Kidney glomerular epithelial cell (primary cell): ENCODE results near the gene SPINK8.
"Not testable (repeated sequence)": the region's sequence is repeated elsewhere in the genome, so short reads cannot be mapped to it uniquely, and the experiment has no call there.

Experiments used
- DNase-seq: peaks from one replicate; lab custom pipeline; 2025; lab: John Stamatoyannopoulos, UW

SPINK8 gene

DNA sequence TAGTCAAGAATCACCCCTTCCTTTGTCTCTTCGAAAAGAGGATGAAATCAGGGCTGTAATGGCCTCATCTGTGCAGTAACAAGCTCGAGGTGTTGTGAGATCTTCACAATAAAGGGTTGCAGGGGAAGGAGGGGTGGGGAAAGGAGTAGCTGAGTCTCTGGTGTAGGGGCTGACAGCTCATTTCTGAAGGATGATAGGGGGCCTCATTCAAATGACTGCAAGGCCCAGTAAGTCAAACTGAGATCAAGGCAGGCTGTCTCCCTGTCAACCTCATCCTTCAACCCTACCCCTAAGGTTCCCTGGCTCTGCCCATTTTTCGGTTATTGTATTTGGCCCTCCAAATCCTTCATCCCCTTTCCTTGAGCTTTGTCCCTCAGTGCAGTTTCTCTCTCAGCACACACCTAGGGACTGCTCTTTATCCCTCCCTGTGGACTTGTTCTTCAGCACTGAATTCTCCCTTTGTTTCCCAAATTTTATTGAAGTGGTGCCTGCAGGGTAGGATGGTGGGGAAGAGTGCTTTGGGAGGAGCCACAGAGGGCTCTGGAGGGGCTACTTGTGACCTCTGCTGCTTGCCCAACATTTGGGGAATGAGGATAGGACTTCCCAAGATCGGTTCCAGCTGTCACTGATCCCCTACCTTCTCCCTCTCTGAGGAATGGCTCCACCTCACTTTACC is 54.4 kb downstream of the SPINK8 start:
- no peak for DNase-seq

DNA sequence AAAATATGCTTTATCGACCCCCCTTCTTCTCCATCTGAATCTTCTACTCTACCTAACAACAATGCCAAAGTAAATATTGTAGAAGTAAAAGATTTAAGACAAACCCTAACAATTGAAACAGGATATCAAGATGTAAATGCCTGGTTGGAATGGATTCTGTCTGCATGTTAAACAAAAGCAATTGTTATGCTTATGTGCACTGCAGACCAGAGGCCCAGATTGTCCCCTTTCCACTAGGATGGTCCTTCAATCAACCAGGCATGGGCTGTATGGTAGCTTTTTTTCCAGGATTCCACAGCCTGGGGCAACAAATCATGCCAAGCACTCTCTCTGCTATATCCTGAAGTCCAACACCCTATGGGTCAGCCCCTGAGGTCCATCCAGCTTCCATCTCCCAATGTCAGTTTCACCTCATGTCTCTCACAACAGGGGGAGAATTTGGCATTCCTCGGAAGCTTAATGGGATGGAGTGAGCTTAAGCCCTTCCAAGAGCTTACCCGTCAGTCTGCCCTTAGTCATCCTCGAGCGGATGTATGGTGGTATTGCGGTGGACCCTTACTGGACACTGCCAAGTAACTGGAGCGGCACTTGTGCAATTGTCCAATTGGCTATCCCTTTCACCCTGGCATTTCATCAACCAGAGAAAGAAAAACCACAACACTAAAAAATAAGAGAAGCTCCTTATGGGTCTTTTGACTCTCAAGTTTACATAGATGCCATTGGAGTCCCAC is 56.4 kb downstream of the SPINK8 start:
- no peak for DNase-seq

DNA sequence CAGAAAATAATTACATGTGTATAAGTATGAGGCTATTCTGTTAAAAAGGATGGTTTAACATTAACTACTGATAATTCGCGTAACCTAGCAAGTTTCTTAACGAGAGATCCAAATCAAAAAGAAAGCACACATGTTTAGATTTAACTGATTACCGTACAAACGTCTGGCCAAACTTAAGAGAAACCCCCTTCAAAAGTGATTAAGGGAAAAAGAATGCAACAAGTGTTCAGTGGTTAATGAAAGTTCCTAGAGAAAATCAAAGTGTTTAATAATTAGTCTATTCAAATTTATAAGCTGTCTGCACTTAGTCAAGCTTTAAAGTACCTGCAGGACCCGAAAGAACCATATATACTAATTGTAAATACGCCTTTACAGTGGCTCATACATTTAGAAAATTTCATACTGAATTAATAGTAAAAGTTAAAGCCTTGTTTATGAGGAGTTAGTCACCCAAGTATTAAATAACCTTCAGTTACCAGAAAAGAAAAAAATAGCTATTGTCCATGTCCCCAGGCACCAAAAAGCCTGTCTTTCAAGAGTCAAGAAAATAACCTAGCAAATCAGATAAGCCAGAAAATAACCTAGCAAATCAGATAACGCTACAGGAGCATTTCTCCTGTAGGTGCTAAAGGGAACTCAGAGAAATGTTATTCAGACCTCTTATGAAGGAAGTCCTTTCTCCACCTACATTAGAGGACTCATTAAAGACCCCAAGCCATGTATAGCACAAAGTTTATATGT is 58.0 kb downstream of the SPINK8 start:
- peak; percentile 28 for DNase-seq

DNA sequence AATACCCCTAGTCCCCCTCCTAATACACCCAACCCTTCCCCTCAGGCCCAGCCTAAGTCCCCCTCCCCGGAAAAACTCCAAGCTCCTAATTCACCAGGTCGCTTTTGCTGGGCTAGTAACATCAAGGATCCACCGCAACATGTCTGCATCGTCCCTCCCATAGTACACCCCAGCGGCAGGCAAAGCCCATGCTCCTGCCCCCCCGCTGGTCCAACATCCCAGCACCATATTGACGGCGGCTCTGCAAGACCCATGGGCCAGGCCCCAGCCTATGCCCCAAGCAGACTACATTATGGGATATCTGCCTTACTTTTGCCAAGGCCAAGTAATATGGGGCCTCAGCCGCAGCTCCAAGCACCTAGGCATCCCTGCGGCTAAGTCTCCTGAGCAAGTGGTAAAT is 59.0 kb downstream of the SPINK8 start:
- no peak for DNase-seq

DNA sequence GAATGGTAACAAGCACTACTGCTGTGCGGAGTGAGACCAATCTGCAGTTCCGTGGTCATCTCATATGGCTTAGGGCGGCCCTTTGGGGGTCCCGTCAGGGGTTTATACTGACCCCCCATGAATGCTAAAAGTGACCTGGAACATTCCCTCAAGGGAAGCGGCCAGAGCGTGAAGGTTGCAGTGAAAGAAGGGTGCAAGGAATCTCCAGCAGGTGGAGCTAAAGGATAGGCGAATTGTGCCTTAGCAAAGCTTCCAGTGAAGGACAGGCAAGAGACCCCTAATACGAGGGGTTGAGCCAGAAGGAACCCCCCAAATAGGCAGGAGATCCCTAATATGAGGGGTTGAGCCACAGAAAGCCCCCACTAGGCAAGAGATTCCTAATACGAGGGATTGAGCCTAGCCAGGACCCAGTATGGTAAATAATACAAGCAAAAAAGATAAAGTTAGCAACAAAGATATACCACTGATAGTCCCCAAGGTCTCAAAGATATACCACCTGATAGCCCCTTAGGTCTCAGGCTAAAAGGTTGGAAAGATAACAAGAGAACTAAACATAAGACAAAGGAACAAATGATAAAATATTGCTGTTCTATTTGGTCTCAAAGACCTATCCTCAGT is 59.8 kb downstream of the SPINK8 start:
- peak; percentile 38 for DNase-seq

DNA sequence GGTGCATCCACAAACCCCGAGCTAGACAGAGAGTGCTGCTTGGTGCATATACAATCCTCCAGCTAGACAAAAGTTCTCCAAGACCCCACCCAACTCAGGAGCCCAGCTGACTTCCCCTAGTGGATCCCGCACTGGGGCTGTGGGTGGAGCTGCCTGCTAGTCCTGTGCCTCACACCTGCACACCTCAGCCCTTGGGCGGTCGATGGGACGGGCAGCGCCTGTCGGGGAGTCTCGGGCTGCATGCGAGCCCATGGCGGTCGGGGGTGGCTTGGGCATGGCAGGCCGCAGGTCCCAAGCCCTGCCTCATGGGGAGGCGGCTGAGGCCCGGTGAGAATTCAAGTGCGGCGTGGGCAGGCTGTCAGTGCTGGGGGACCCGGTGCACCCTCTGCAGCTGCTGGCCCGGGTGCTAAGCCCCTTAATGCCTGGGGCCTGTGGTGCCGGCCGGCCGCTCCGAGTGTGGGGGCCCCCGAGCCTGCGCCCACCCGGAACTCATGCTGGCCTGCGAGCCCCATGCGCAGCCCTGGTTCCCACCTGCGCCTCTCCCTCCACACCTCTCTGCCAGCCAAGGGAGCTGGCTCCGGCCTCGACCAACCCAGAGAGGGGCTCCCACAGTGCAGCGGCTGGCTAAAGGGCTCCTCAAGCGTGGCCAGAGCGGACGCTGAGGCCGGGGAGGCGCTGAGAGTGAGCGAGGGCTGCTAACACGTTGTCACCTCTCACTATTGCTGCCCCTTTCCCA is 61.5 kb downstream of the SPINK8 start:
- no peak for DNase-seq

DNA sequence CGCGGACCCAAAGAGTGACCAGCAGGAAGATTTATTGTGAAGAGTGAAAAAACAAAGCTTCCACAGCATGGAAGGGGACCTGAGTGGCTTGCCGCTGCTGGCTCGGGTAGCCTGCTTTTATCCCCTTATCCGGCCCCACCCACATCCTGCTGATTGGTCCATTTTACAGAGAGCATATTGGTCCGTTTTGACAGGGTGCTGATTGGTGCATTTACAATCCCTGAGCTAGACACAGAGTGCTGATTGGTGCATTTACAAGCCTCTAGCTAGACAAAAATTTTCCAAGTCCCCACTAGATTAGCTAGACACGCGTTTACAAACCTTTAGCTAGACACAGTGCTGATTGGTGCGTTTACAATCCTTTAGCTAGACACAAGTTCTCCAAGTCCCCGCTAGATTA is 62.2 kb downstream of the SPINK8 start:
- DNase-seq: not testable (repeated sequence)

DNA sequence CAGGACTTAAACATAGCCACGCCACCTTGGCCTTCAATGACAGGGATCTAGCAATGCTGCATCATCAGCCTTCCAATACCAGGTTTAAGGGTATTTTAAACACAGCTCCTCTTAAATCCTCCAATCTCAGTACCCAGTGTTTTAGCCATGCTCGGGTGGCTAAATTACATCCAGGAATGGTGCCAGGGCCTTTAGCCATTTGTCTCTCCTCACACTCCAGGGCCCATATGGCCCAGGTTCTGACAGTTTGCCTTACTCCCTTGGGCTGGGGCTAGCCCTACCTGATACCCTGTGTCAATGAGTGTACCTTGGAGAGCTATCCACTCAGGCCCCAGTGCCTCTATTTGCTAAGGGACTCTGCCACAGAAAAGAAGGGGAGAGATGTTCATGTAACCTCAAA is 63.2 kb downstream of the SPINK8 start:
- no peak for DNase-seq

DNA sequence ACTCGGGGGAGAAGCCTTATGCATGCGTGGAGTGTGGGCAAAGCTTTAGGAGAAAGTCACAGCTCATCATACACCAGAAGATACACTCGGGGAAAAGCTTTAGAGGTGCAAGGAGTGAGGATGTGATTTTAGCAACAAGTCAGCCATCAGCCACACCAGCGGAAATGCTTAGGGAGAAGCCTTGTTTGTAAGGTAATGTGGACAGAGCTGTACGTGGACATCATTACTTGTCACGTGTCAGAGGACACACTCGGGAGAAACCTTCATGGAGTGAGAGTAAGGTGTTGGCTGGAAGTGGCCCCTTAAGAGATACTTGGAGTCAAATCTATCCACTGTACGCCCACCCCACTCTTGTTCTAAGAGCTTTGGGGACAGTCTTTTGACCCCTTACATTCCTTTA is 63.9 kb downstream of the SPINK8 start:
- no peak for DNase-seq

DNA sequence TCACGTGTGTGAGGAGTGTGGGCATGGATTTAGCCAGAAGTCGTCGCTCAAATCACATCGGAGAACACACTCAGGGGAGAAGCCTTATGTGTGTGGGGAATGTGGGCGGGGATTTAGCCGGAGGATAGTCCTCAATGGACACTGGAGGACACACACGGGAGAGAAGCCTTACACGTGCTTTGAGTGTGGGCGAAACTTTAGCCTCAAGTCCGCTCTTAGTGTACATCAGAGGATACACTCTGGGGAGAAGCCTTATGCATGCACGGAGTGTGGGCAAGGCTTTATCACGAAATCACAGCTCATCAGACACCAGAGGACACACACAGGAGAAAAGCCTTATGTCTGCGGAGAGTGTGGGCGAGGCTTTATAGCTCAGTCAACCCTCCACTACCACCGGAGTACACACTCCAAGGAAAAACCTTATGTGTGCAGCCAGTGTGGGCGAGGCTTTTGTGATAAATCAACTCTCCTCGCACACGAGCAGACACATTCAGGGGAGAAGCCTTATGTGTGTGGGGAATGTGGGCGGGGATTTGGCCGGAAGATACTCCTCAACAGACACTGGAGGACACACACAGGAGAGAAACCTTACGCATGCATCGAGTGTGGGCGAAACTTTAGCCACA is 64.4 kb downstream of the SPINK8 start:
- DNase-seq: no peak

DNA sequence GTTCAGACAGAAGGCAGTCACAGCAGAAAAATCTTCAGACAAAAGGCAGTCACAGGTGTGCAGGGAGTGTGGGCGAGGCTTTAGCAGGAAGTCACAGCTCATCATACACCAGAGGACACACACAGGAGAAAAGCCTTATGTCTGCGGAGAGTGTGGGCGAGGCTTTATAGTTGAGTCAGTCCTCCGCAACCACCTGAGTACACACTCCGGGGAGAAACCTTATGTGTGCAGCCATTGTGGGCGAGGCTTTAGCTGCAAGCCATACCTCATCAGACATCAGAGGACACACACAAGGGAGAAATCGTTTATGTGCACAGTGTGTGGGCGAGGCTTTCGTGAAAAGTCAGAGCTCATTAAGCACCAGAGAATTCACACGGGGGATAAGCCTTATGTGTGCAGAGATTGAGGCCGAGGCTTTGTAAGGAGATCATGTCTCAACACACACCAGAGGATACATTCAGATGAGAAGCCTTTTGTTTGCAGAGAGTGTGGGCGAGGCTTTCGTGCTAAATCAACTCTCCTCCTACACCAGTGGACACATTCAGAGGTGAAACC is 65.0 kb downstream of the SPINK8 start:
- no peak for DNase-seq

DNA sequence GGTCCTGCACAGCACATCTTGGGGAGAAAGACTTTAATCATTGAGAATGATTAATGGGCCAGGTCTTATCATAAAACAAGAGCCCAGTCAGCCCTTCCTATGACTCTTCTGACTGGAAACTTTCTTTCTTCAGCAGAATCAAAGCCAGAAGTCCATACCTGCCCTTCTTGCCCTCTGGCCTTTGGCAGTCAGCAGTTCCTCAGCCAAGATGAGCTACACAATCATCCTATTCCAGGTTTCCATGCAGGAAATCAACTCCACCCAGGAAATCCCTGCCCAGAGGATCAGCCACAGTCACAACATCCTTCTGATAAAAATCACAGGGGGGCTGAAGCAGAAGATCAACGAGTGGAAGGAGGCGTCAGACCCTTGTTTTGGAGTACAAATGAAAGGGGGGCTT is 65.7 kb downstream of the SPINK8 start:
- DNase-seq: no peak

DNA sequence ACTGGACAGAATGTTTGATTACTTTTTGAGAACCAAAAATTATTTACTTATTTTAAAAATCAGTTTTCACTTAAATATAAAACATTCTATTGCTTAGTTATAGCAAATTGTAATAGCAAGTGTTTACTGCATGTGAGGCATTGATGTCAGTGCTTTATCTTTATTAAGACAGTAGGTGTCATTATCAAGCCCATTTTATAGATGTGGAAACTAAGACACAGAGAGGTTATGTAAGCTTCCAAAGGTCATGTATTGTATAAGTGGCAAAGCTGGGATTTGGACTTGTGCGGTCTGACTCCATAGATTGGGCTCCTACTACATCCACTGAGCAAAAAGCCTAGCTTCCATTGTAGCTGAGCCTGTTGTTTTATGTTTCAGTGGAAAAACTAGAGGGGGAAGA is 74.9 kb downstream of the SPINK8 start:
- no peak for DNase-seq
